ENCODE data around the gene BTBD18. TPM values are rescaled to one million over a fixed set of nuclear protein-coding genes. Genes with fewer than 3 reads are reported as not detected.

Gene BTBD18
- total RNA-seq, 1 experiment from 2014 or later, result not detected

GRCh38 chr11:57792060-57792541 is 40.5 kb upstream of the BTBD18 start:
- peak overlapping the region; percentile 84 for H3K27ac Mint-ChIP-seq (ENCODE audit: low read depth, unreplicated experiment)
- peak; percentile 49 for DNase-seq (ENCODE audit: unreplicated experiment)
- H3K4me3 Mint-ChIP-seq (ENCODE audit: unreplicated experiment), result peak overlapping the region; percentile 70
- H3K36me3 Mint-ChIP-seq (ENCODE audit: insufficient read depth, unreplicated experiment), result peaks cover 37% of the 10 kb centered on the region
- no peaks in the 10 kb centered on the region for H3K27me3 Mint-ChIP-seq (ENCODE audit: insufficient read depth, unreplicated experiment)
- BruUV-seq (replicated peaks), result TSS peak; percentile 3
- POLR2A ChIA-PET, result interaction anchor here (0.6 to 8.7 kb wide), 10 partner anchors 9 to 1520 kb away, joined by 3 to 210 read pairs (median 4); partner anchors contain the start of genes CTNND1, MED19, SELENOH and TMX2
- TF ChIP-seq CTCF (IDR thresholded peaks at IDR 0.05; ENCODE audit: unreplicated experiment), result no peak
- intact Hi-C loops (cut with micrococcal nuclease), result no loop called here
- peaks cover 46% of the 10 kb centered on the region for H3K4me1 Mint-ChIP-seq (ENCODE audit: insufficient read depth, unreplicated experiment)
- H3K9me3 Mint-ChIP-seq (ENCODE audit: unreplicated experiment), result no peaks in the 10 kb centered on the region
- CTCF ChIA-PET, result interaction anchor here (0.6 to 6.1 kb wide), 9 partner anchors 9 to 772 kb away, joined by 3 to 62 read pairs (median 4); partner anchors contain the start of gene CTNND1

DNA sequence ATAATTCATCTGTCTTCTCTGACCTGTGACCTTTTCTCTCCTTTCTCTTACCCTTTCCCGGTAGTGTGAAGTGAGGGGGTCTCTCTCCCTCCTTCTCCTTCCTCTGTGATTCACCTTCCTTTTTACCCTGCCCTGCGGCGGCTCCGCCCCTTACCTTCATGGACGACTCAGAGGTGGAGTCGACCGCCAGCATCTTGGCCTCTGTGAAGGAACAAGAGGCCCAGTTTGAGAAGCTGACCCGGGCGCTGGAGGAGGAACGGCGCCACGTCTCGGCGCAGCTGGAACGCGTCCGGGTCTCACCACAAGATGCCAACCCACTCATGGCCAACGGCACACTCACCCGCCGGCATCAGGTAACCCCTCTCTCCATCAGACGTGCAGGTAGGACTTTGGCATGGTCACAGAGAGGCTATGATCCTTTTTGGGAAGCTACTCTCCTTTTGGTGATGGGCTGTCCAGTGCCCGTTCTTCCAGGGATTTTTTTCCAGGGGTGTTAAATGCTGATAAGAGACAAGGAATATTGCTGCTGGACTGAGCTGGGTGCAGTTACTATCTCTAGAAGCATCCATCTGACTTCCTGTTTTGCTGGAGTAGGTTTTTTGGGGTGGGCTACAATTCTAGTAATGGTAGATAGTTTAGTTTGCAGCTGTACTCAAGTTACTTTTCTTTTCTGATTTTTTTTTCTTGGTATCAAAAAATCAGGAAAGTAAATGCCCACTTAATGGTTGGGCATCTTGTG is 39.9 kb upstream of the BTBD18 start:
- ChIA-PET CTCF (interaction anchor here (0.6 to 6.1 kb wide), 10 partner anchors 9 to 334 kb away, joined by 3 to 62 read pairs (median 3); partner anchors contain the start of gene CTNND1), POLR2A (interaction anchor here (0.6 to 8.7 kb wide), 7 partner anchors 9 to 1519 kb away, joined by 3 to 210 read pairs (median 4); partner anchors contain the start of genes CTNND1 and SELENOH)
- peaks cover 31% of the 10 kb centered on the region for H3K36me3 Mint-ChIP-seq (ENCODE audit: insufficient read depth, unreplicated experiment)
- H3K27me3 Mint-ChIP-seq (ENCODE audit: insufficient read depth, unreplicated experiment), result no peaks in the 10 kb centered on the region
- peak overlapping the region; percentile 84 for H3K27ac Mint-ChIP-seq (ENCODE audit: low read depth, unreplicated experiment)
- BruUV-seq (replicated peaks), result no TSS peak
- intact Hi-C loops (cut with micrococcal nuclease), result no loop called here
- H3K9me3 Mint-ChIP-seq (ENCODE audit: unreplicated experiment), result no peaks in the 10 kb centered on the region
- peak; percentile 8 for TF ChIP-seq CTCF (IDR thresholded peaks at IDR 0.05; ENCODE audit: unreplicated experiment)
- H3K4me1 Mint-ChIP-seq (ENCODE audit: insufficient read depth, unreplicated experiment), result peaks cover 52% of the 10 kb centered on the region
- peak; percentile 92 for DNase-seq (ENCODE audit: unreplicated experiment)
- peak overlapping the region; percentile 70 for H3K4me3 Mint-ChIP-seq (ENCODE audit: unreplicated experiment)

DNA sequence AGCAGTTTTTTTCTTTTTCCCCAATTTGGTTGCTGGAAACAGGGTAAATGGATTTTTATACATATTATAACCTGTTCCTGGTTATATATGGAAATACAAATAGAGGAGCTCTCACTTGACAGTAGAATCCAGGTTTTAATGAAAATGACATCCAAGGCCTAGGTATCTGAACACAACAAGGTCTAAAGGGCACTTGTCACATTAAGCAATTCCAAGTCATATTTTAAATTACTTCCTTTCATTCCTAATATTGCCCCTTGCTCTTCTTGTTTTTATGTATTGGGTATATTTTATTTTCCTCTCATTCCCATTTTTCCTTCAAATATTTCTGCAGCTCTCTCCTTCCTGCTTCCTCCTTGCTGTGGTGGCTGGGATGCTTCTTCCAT is 37.1 kb upstream of the BTBD18 start:
- Mint-ChIP-seq H3K9me3 (ENCODE audit: unreplicated experiment) (no peaks in the 10 kb centered on the region), H3K4me1 (ENCODE audit: insufficient read depth, unreplicated experiment) (peaks cover 54% of the 10 kb centered on the region), H3K27ac (ENCODE audit: low read depth, unreplicated experiment) (peak overlapping the region; percentile 81), H3K4me3 (ENCODE audit: unreplicated experiment) (peak overlapping the region; percentile 41), H3K27me3 (ENCODE audit: insufficient read depth, unreplicated experiment) (no peaks in the 10 kb centered on the region), H3K36me3 (ENCODE audit: insufficient read depth, unreplicated experiment) (peaks cover 33% of the 10 kb centered on the region)
- BruUV-seq (replicated peaks), result no TSS peak
- TF ChIP-seq CTCF (IDR thresholded peaks at IDR 0.05; ENCODE audit: unreplicated experiment), result no peak
- DNase-seq (ENCODE audit: unreplicated experiment), result no peak
- intact Hi-C loops (cut with micrococcal nuclease), result no loop called here
- ChIA-PET CTCF (interaction anchor here (1.0 to 6.1 kb wide), 7 partner anchors 10 to 498 kb away, joined by 3 to 62 read pairs (median 4); partner anchors contain the start of gene CTNND1), POLR2A (interaction anchor here (0.6 to 8.7 kb wide), 12 partner anchors 10 to 987 kb away, joined by 3 to 210 read pairs (median 3); partner anchors contain the start of genes CTNND1, SELENOH and ZDHHC5)
